Glomerular endothelial cell (primary cell): Measurements from ENCODE around the gene TCEAL8. TPM values are rescaled to one million over a fixed set of nuclear protein-coding genes. Genes with fewer than 3 reads are reported as not detected.

Source experiments
- DNase-seq: peaks from one replicate; pipeline ENCODE4 v3.0.0-alpha.2; 2011; ENCODE audit warnings: low read depth, low spot score; ENCODE audit errors: extremely low read depth
- total RNA-seq: library from RNA; depleted of rRNA; stranded (reverse); fragments of >200 nt; gene quantifications from 2 replicates; pipeline ENCODE4 v1.2.3, GENCODE V29; 2015

TCEAL8 gene
- total RNA-seq, 1 donor from 2014 or later = 85.0 TPM

- no peak for DNase-seq
These were observed 39.4 kb downstream of the TCEAL8 start for GRCh38 chrX:103215425-103215991.

- no peak for DNase-seq
These were observed 40.0 kb downstream of the TCEAL8 start, which contains the start of gene BEX4 for GRCh38 chrX:103214870-103215424. TSS of gene BEX4 (plus strand) at chrX:103215108. CDS start at chrX:103216154, 1,046 bp downstream.

GRCh38 chrX:103212749-103213457 lies 42.1 kb downstream of the TCEAL8 start:
- DNase-seq = no peak

GRCh38 chrX:103211012-103211715 lies 43.8 kb downstream of the TCEAL8 start:
- peak; percentile 31 for DNase-seq

GRCh38 chrX:103210056-103210455 lies 44.9 kb downstream of the TCEAL8 start:
- DNase-seq = no peak

Other genes with a start within 250 kb of the TCEAL8 start
- 0.68 and 1.6 TPM in 2 replicates for gene BEX1, start 191.0 kb downstream of the TCEAL8 start, total RNA-seq
- gene NXF3, start 162.0 kb downstream of the TCEAL8 start, total RNA-seq = not detected in 2 replicates
- 48.5 and 50.2 TPM in 2 replicates for gene BEX4, start 40.0 kb downstream of the TCEAL8 start, total RNA-seq
- gene TCEAL5, start 21.6 kb upstream of the TCEAL8 start, total RNA-seq = not detected in 2 replicates
- 1.3 and 1.8 TPM in 2 replicates for gene BEX2, start 55.8 kb upstream of the TCEAL8 start, total RNA-seq
- gene TCEAL7, start 75.1 kb upstream of the TCEAL8 start, total RNA-seq = 8.5 and 16.2 TPM in 2 replicates
- 106 and 126 TPM in 2 replicates for gene TCEAL9, start 101.4 kb upstream of the TCEAL8 start, total RNA-seq
- 236 and 239 TPM in 2 replicates for gene BEX3, start 121.4 kb upstream of the TCEAL8 start, total RNA-seq